Endometrium (tissue), 2 donors: ENCODE results near the gene CENATAC.
"Not testable (repeated sequence)": the region's sequence is repeated elsewhere in the genome, so short reads cannot be mapped to it uniquely, and the experiment has no call there.

ENCODE experiments used
- FAIRE-seq: peaks from 2 replicates; lab custom pipeline; 2012; peaks lifted over from hg19 to GRCh38; lab: Jason Lieb, UNC
- donor health status: control.
- donor health status: control.

The CENATAC gene

DNA sequence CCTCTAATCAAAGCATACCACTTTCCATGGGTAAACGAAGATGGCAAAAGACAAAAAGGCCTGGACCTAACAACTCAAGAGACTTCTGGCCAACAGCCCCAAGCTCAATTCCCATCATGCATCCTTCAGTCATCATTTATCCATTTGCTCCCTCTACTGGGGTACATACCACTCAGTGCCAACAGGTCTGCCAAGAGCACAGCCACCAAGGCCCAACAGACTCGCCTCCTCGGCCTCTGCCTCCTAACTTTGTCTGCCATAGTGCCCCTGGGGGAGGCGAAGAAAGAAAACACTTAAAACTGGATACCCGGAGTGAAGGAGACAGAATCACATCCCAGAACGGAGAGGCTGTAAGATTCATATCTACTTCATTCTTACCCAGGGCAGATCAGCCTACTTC, 58.0 kb downstream of the CENATAC start:
- FAIRE-seq, result no peak

DNA sequence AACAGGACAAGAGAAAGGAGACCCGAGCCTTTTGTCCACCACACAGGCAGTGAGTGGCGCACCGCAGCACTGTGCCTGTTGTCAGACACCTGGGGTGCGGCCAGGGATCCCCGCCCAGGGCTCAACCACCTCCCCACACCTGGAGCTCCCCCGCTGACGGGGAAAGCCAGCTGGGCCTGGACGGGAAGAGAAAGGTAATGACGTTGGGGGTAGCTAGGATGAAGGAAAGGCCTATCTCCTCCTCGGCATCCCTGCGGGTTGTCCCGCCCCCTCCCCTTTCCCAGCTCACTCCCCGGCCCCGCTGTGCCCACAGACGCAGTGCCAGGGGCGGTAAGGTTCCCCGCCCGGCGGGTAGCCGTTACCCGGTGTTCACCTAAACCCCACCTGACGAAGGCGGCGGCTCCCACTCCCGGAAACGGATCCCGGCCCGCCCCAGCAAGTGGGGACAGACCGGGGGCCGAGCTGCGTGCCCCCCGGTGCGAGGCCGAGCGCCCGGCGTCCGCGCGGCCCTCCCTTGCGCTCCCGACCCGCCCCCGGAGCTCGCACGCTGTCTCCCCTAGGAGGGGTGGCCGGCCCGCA, 58.6 kb downstream of the CENATAC start:
- FAIRE-seq, result no peak

GRCh38 chr11:119057000-119057769, 59.2 kb downstream of the CENATAC start, which contains the start of gene HYOU1:
HYOU1 (minus strand) TSS chr11:119057205; CDS start chr11:119056160, 1,045 bp downstream.
- no peak for FAIRE-seq

DNA sequence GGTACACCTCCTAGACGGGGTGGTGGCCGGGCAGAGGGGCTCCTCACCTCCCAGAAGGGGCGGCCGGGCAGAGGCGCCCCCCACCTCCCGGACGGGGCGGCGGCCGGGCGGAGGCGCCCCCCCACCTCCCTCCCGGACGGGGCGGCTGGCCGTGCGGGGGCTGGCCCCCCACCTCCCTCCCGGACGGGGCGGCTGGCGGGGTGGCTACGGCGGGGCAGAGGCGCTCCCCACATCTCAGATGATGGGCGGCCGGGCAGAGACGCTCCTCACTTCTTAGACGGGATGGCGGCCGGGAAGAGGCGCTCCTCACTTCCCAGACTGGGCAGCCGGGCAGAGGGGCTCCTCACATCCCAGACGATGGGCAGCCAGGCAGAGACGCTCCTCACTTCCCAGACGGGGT, 61.2 kb downstream of the CENATAC start:
- FAIRE-seq, result not testable (repeated sequence)

DNA sequence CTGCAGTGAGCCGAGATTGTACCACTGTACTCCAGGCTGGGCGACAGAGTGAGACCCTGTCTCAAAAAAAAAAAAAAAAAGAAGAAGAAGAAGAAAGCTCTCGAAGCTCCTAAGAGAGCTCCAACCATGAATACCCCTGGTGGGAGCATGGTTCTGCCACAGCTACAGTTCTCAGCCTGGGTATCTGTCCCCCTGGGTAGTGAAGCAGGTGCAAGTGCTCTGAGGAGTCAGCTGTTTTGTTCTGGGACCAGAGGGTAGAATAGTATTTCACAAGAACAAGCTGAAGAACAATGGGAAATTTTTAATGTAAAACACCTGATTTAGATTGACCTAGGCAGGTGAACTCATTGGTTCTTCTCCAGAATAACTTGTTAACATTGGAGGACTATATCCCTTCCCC, 63.3 kb downstream of the CENATAC start:
- FAIRE-seq, result no peak

DNA sequence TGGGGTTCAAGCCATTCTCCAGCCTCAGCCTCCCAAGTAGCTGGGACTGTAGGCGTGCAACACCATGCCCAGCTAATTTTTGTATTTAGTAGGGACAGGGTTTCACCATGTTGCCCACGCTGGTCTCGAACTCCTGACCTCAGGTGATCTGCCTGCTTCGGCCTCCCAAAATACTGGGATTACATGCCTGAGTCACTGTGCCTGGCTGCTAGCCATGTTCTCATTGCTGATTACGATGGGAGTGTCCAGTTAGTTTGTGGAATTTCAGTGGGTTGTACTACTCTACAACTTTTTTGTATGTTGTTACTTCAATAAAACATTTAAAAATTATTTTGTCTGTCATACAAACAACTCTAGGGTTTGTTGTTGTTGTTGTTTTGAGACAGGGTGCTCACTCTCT, 64.8 kb downstream of the CENATAC start:
- no peak for FAIRE-seq

DNA sequence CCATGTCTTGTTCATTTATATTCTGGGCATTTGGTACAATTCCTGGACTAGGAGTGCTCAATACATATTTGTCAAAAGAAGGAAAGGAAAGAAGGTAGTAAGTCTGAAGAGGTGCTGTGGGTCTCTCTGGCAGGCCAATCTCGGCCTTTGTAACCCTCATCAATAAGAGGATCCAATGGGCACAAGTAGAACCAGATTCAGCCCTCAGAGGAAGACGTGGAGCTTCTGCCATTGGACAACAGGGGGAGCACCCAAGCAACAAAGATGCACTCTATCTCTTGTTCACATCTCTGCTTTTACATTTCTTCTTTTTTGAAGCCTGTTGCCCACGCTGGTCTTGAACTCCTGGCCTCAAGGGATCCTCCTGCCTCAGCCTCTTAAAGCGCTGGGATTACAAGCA, 67.4 kb downstream of the CENATAC start:
- no peak for FAIRE-seq
